ENCODE measurements around the gene NANS.

- TF ChIP-seq CTCF (optimal IDR thresholded peaks at IDR 0.05 in 1 of 3, IDR thresholded peaks at IDR 0.05 in 1 of 3, conservative IDR thresholded peaks at IDR 0.05 in 1 of 3; ENCODE audit: extremely low read depth in 1 of 3, insufficient read depth in 2 of 3, low read length in 3 of 3) (no peak), EZH2 (IDR thresholded peaks at IDR 0.05; ENCODE audit: low read length) (no peak)
Observed at GRCh38 chr9:98021306-98022040, 35.1 kb upstream of the NANS start.
